Stimulated activated CD8-positive, alpha-beta memory T cell treated with anti-CD3 and anti-CD28 coated beads, Interleukin-4, amount 100 ng/mL, for 1 hour (primary cell): ENCODE measurements around the gene MRTFA.
"Not testable (repeated sequence)": the region's sequence is repeated elsewhere in the genome, so short reads cannot be mapped to it uniquely, and the experiment has no call there.

Experiments used
- DNase-seq, 2 donors: peaks; one replicate each; pipeline ENCODE4 v3.0.0-alpha.2; 2020; ENCODE audit warnings: low read depth in 2 of 2, low spot score in 1 of 2

MRTFA gene

DNA sequence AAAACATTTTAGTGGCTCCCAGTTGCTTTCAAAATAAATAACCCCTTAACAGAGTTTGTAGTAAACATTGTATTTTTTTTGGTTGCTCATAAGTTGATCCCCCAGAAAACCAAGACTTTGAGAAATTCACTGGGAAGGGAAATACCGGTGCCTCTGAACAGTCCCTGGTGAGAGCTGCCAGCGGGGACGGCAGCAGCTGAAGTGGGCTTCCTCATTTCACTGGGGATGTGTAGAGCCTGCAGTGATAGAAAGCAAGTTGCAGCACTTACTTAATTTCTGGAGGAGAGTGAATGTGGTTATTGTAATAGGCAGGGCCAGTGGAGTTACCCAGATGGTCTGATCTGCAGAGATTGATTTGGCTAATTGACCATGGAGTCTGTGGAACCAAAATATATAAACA is 24.2 kb upstream of the MRTFA start:
- no peak for DNase-seq

DNA sequence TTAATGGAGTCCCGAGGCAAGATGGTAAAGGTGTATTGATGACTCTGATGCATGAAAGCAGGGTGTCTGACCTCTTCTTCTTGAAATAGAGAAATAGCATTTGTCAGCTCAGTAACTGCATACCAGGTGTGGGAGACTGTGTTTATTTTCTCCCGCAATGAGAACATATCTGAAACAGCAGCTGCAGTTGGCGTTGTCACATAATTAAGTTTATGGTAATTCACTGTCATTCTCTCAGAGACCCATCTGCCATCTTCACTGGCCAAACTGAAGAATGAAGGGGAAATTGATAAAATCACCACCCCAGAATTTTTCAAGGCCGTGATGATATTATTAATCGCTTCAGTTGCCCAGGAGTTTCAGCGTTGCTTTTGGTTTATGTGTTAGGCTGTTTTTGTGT is 22.6 kb upstream of the MRTFA start:
- DNase-seq, result no peak

DNA sequence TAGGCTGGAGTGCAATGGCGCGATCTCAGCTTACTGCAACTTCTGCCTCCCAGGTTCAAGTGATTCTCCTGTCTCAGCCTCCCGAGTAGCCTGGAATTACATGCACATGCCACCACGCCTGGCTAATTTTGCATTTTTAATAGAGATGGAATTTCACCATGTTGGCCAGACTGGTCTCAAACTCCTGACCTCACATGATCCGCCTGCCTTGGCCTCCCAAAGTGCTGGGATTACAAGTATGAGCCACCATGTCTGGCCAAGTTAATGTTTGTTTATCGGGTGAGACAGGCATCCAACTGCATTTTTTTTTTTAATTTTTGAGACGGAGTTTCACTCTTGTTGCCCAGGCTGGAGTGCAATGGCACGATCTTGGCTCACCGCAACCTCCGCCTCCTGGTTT is 20.1 kb upstream of the MRTFA start:
- not testable (repeated sequence) for DNase-seq

DNA sequence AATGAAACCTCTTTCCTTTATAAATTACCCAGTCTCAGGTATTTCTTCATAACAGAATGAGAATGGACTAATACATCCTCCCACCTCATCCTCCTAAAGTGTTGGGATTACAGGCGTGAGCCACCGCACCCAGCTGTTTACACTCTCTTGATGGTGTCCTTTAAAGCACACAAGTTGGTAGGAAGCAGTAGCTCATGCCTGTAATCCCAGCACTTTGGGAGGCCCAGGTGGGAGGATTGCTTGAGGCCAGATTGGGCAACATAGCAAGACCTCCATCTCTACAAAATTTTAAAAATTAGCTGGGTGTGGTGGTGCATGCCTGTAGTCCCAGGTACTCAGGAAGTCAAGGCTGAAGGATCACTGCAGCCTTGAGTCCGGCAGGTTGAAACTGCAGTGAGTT is 19.4 kb upstream of the MRTFA start:
- not testable (repeated sequence) for DNase-seq

DNA sequence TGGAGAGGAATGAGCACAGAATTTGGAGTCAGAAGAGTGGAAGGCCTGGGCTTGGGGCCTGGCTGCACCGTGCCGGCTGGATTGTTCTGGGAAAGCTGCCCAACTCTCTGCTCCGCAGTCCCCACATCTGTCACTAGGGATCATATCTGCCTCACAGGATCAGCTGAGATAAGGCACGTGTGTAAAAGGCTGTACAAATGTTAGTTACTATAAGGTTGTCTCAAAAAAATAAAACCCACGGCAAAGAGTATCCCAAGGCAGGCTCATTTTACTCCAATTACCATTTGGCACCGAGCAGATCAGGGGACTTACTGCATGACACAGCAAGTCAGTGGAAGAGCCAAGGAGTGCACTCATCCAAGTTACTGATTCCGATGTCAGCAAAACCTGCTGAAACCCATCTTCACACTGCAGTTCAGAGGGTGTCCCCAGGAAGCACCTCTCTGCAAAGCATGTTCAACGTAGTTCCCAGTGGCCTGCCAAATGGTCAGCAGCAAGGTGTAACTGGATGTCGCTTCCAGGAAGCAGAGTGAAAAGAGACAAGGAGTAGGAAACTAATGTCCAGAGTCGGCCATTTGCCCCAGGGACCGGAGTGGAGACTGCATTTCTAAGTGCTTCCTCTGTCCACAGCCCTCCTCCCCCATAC is 18.1 kb upstream of the MRTFA start:
- no peak for DNase-seq

DNA sequence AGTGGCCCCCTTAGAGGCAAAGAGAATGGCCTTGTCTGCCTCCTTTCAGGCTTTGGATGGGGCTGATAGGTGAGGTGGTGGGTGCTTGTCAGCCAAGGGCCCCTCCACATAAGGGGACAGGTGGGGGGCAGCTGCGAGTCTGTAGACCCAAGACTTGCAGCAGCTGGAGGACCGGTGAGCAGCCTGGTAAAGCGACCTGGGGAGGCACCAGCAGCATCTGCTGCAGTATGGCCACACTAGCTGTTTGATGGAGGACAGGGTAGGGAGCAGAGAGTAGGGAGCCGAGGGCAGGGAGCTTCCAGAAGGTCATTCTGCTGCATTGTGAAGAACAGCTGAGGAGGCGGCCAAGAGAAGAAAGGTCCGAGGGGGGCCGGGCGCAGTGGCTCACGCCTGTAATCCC is 16.8 kb upstream of the MRTFA start:
- DNase-seq, result no peak

DNA sequence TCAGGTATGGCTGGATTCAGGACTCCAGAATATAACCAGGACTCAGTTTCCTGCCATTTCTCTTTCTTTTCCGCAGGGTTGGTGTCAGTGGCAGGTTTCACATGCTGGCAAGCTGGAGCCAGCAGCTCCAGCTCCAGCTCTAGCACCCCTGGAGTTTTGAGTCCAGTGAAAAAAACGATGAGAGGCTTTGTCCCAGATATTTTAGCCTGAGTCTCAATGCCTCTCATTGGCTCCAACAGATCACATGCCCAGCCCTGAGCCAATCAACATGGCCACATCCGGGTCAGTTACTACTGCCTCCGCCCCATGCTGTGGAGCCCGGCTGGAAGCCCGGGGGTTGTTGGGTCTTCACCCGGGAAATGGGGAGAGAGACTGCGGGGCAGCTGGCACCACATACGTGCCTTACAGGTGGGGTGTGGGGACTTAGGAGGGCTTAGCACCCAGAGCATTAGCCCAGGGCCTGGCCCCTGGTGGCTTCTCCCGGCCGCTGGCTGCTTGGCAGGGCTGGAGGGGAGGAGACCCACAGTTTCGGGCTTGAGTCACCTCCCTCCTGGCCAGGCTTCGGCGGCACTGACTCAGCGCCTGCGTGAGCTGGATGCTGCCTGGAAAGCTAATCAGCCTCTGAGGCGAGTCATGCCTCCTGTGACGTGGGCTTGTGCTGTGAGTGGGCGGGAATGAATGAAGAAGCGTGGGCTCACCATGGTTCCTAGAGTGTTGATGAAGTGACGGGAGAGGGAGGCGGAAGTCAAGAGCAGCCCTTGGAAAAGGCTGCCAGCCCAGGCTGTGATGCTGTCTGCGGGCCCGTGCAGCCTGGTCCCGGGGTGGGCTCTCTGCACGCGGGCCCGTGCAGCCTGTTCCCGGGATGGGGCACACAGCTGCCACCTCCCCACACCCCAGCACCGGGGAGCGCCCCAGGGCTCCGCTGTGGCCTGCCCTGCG is 15.3 kb upstream of the MRTFA start:
- peak in 1 of 2 donors; percentile 39 for DNase-seq

DNA sequence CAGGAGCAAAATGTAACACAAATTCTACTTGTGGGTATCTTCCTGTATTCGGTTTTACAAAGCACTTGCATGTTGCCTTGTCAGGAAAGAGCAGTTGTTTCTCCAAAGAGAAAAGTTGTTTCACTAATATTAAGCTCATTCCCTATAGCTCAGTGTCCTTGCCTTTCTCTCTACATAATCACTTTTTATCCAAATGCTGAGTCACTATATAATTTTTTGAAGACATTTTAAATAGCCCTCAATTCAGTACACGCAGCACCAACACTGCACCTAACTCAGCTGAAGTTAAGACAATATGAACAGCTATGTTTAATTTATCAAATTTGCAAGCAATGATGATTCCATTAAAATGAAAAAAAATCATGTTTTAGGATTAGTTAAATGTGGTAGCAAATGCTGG is 14.5 kb upstream of the MRTFA start:
- no peak for DNase-seq

DNA sequence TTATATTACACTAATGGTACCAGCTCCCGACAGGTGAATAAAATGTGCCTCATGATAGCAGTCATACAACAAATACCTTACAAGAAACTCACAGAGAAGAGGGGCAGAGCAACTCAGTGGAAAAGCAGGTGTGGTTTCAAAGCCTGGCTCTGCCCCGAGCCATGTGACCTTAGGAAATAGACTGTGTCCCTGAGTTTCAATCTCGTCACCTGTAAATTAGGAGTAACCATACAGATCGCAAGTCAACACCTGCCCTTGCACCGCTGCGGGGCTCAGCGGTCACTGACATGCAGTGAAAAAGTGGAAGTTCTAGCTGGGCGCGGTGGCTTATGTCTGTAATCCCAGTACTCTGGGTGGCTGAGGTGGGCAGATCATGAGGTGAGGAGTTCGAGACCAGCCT is 11.9 kb upstream of the MRTFA start:
- no peak for DNase-seq

DNA sequence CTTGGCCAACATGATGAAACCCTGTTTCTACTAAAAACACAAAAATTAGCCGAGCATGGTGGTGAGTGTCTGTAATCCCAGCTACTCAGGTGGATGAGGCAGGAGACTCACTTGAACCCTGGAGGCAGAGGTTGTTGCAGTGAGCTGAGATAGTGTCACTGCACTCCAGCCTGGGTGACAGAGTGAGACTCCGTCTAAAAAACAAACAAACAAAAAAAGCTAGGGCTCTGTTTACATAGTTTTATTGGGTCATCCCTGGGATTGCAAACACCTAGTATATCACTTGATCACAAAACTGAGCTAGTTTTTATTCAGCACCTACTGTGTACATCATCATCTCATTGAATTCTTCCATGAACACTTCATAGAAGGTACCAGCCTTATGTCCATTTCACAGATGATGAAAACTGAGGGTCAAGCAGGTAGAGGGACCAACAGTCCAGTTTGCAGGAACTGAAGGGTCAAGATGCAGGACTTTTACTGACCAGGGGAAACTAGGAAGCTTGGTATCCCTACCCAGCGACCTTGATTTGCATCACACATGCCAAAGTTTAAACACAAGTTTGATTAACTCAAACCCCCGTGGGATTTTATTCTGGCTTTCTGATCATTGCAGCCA is 9.2 kb upstream of the MRTFA start:
- DNase-seq, result no peak

DNA sequence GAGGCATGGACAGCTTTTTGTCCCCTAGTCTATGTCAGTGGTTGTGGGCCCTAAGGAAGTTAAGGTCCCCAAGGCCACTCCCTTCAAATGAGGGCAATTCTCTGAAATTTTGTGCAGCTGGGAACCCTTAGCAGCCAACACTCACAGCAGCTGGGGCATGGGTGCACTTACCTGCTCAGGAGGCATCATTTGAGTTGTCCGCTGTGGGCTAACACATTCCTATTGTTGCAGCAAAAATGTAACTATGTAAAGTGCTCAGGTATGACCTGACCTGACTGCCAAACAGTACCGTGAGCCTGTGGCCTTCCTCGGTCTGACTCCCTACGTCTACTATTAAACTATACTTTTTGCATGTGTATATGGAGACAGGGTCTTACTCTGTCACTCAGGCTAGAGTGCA is 5.8 kb upstream of the MRTFA start:
- no peak for DNase-seq

DNA sequence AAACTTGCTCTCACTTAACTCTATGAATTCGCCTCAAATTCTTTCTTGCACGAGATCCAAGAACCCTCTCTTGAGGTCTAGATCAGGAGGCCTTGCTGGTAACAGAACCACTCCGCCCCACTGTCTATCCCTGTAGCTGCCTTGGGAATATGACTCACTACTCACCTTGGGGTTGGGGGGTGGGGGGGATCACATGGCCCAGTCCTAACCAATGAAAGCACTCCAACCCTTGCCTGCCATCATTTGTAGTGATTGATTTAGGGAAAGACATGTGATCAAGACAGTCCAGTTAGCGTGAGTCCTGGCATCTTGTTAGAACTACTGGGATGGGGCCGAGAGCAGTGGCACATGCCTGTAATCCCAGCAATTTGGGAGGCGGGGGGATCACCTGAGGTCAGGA is 4.8 kb upstream of the MRTFA start:
- DNase-seq, result no peak

DNA sequence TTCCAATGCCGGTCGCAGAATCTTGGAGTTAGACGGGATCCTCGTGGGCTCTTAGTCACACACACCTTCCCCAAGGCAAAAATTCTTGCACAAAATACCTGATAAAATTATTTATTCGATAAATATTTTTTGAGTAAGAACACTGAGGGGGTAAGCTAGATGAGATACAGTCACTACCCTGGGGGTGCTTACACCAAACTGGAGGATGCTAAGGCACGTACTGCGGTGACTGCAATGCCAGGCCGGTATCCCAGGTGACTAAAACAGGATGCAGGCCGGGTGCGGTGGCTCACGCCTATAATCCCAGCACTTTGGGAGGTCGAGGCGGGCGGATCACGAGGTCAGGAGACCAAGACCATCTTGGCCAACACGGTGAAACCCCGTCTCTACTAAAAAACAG is 1.7 kb upstream of the MRTFA start:
- DNase-seq, result no peak

DNA sequence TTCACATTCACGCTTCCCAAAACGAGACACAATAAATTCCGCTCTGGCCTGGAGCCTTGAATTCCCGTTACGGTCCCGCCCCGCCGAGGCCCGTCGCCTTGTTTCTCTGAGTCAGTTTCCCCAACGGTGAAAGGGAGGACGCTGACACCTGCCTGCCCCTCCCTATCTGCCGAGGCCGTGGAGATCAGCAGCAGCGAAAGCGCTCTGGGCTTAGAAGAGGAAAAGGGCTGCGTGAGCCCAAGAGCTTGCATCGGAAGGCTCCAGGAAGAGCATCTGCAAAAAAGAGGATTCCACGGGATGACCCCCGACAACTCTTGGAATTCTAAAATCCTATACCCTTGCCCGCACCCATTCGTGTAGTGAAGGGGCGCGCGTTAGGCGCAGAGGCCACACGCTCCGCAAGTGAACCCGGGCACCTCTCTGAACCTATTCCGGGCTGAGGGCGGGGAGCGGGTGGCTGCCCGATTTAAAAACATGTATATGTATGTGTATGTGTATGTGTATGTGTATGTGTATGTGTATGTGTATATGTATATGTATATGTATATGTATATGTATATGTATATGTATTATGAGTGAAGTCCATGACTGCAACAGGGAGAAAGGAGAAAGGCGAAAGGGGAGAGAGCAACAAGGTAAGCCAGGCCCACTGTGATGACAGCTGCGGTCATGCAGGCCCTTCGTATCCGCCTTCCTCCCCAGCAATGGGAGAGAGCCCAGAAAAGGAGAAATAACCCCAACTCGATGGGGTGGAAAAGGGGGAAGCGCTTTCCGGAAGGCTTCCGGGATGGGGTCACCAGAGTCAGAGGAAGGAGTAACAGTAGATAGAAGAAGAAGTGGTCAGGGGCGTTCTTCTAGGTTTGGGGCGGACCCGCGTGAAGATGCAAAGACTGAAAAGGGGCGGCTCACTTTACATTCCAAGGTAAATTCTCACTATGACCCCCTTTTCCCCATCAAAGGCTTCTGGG is 948 bp upstream of the MRTFA start:
- DNase-seq, result peak; percentile 23 to 37

DNA sequence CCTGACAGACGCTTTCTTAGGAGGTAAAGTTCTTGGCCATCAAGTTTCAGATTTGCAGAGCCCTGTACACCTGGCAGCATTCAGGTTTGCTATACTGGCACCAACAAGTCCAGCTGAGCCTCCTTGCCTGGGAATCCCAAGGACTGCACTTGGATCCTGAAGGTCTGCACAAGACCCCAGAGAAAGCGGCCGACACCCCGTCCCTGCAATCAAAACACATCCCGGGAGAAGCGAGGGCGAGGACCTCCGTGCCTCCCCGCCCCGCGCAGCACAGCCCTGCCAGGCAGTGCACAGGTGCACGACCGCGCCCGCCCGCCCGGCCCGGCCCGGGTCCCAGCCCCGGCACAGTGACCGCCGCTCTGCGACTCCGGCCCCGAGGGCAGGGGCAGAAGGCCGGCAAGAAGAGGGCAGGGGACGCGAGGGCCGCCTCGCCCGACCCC is 559 bp downstream of the MRTFA start:
- no peak for DNase-seq

DNA sequence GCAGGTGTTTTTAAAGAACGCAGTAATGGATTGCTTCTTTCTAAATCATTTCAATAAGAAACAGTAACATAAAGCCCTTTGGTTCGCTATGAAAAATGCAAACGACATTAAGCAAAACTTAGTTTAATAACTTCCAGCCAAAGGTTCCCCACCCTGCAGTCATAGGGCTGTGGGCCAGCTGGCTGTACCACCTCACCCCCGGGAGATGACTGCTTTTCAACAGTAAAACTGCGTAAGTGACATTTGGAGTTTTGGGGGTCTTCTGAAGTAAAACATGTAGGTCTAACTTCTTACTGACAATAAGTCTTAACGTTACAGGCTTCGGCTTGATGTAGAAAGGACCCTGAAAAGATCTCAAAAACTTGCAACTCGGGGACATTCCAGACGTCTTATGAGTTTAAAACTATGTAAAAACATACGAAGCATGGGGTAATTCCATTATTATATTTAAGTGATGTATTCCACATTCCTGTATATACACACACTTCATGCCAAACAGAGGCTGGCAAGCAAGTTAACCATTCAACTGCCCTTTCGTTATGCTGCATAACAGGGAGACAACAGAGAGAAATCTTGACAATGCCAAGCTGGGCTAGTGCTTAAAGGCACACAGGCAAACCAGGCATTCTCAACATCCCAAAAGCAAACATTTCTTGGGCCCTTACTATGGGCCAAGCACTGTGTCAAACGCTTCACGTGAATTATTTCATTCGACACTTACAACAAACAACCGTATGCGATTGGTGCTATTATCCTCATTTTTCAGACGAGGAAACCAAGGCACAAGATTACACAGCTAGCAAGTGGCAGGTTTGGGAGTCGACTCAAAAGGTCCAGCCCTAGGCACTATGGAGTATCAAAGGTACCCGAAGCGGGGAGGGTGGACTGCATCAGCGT is 1.2 kb downstream of the MRTFA start:
- no peak for DNase-seq

DNA sequence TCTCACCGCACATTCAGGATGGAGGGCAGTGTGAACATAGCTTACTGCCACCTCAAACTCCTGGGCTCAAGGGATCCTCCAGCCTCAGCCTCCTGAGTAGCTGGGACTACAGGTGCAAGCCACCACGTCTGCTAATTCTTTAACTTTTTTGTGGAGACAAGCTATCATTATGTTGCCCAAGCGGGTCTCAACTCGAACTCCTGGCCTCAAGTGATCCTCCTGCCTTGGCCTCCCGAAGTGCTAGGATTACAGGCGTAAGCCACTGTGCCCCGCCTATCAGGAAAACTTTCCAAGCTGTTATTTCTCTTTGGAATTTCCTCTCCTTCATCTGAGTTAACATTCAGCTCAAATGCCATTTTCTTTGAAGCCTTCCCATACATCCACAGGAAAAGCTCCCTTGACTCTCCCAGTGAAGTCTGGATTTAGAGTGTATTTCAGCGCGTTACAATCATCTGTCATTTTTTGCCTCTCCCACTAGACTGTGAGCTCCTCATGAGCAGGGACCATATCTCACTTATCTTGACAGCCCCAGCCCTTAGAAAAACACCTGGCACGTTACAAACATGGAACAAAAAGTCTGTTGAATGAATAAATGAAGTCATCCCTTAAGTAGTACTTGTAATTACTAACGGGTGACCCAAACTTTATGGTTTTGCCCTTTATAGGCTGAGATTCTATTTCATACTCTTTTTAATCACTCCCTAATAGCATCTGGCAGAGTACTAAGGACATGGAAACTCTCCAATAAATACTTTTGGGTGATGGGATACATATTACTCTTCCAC is 2.2 kb downstream of the MRTFA start:
- no peak for DNase-seq

DNA sequence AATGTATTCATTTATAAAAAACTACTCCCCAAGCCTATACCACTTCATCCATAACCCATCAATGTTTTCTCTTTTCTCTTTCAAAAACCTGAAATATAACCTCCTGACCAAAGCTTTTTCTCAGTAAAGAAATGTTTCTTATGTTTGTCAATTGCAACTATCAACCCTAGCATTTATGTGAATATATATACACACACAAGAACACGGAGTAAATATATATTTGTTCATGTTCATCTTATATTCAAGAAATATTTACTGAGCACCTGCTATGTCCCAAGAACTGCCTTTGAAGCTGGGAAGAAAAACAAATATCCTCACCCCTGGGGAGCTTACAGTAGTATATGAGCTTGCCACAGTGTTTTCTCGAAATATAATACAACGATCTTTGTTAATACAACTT is 3.5 kb downstream of the MRTFA start:
- DNase-seq, result no peak

DNA sequence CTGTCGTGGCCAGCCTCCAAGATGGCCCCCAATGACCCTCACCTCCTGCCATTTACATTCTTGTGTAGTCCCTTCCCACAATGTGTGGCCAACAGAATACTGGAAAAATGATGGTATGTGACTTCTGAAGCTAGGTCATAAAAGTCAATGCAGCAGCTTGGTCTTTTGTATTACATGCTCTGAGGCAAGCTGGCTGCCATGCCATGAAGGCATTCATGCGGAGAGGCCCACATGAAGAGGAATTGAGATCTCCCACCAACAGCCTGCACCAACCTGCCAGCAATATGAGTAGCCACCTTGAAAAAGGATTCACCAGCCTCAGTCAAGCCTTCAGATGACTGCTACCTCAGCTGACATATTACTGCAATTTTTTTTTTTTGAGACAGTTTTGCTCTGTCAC is 4.6 kb downstream of the MRTFA start:
- no peak for DNase-seq
